Measurements from ENCODE around the gene MYOCD.

Gene MYOCD

GRCh38 chr17:12769981-12770380 is 104.3 kb downstream of the MYOCD start:
- no peak for DNase-seq

- no peak for DNase-seq
These were observed 107.5 kb downstream of the MYOCD start for GRCh38 chr17:12773153-12773552.

- DNase-seq: no peak
These were observed 123.4 kb downstream of the MYOCD start for GRCh38 chr17:12789075-12789480.

GRCh38 chr17:12789481-12790248 is 124.0 kb downstream of the MYOCD start, which contains the start of gene ARHGAP44:
Gene ARHGAP44 (plus strand): TSS chr17:12789498. CDS start chr17:12789839, 341 bp downstream.
- no peak for DNase-seq

- no peak for DNase-seq
These were observed 124.8 kb downstream of the MYOCD start for GRCh38 chr17:12790249-12791106.

- DNase-seq: no peak
These were observed 129.3 kb downstream of the MYOCD start for GRCh38 chr17:12794919-12795532.

GRCh38 chr17:12800855-12801365 is 135.2 kb downstream of the MYOCD start:
- no peak for DNase-seq

GRCh38 chr17:12806630-12807029 is 140.9 kb downstream of the MYOCD start:
- no peak for DNase-seq

GRCh38 chr17:12808723-12809122 is 143.0 kb downstream of the MYOCD start:
- no peak for DNase-seq

GRCh38 chr17:12812877-12813276 is 147.2 kb downstream of the MYOCD start:
- DNase-seq: no peak

- no peak for DNase-seq
These were observed 148.0 kb downstream of the MYOCD start for GRCh38 chr17:12813664-12814063.

GRCh38 chr17:12814718-12815117 is 149.0 kb downstream of the MYOCD start:
- no peak for DNase-seq

- no peak for DNase-seq
These were observed 150.0 kb downstream of the MYOCD start for GRCh38 chr17:12815642-12816141.

Measured in activated CD4-positive, alpha-beta T cell treated with anti-CD3 and anti-CD28 coated beads for 4 hours (primary cell).